Measurements from ENCODE around the gene RNF114. TPM values are rescaled to one million over a fixed set of nuclear protein-coding genes. Genes with fewer than 3 reads are reported as not detected.

The RNF114 gene
- total and polyA plus RNA-seq, 4 donors = 30.9 to 87.9 (median 40.9) TPM

DNA sequence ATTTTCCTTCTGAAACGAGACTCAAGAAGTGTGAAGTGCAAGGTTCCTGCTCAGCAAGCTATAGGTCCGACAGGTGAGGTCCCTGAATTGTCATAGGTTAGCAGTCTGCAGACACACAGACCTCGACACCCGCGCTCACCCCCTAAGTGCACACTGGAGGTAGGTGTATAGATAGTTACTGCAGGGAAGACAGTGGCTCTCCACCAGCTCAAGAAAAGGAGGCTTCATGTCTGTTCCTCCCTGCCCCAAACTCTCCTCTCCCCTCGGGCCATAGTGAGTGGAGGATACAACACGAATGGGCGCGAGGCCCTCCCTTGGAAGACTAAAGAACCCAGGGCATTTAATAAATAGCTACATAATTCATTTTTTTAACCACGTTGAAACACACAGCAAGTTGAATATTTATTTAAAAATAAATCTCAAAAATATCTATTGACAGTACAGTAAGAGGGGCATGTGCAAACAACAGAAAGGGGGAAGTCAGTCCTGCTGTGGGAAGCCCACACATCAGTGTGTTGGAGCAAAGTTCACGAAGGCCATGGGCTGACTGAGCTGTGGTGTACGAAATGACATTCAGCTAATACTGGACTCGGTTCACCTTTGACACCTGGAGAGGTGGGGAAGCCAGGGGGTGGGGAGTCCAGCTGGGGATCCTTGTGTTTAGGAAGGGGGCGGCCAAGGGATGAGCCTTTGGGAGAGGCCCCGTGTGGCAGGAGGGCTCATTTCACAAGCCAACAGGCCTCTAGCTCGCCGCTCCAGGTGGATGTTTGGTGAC lies 31.6 kb upstream of the RNF114 start:
- H3K27me3 ChIP-seq (ENCODE audit: control insufficient read depth in 4 of 4, insufficient read depth in 4 of 4, low read length in 3 of 4) = no peaks in the 10 kb centered on the region
- no peaks in the 10 kb centered on the region for H3K9me3 ChIP-seq (ENCODE audit: control insufficient read depth in 4 of 4, low read length in 3 of 4)
- H3K4me3 ChIP-seq (ENCODE audit: low read depth in 1 of 3, low read length in 3 of 3) = no peak overlapping the region
- peaks cover 3 to 16% (median 12%) of the 10 kb centered on the region in 4 donors for H3K4me1 ChIP-seq (ENCODE audit: control insufficient read depth in 4 of 4, insufficient read depth in 4 of 4, low read length in 3 of 4)
- no peak for DNase-seq (ENCODE audit: low spot score)
- H3K36me3 ChIP-seq (ENCODE audit: control insufficient read depth in 4 of 4, insufficient read depth in 3 of 4, low read depth in 1 of 4, low read length in 3 of 4) = peaks cover 5 to 38% (median 11%) of the 10 kb centered on the region in 4 donors
- 90% methylated on average over 17 of the region's 17 CpGs for WGBS
- H3K9ac ChIP-seq (ENCODE audit: low read depth in 1 of 2, low read length in 2 of 2) = no peak overlapping the region
- TF ChIP-seq SP1 (IDR thresholded peaks at IDR 0.05) (no peak), RXRA (IDR thresholded peaks at IDR 0.05) (no peak), YY1 (IDR thresholded peaks at IDR 0.05) (no peak), JUND (IDR thresholded peaks at IDR 0.05) (no peak), FOXA1 (IDR thresholded peaks at IDR 0.05) (no peak)
- TF ChIP-seq, protein P1, sequence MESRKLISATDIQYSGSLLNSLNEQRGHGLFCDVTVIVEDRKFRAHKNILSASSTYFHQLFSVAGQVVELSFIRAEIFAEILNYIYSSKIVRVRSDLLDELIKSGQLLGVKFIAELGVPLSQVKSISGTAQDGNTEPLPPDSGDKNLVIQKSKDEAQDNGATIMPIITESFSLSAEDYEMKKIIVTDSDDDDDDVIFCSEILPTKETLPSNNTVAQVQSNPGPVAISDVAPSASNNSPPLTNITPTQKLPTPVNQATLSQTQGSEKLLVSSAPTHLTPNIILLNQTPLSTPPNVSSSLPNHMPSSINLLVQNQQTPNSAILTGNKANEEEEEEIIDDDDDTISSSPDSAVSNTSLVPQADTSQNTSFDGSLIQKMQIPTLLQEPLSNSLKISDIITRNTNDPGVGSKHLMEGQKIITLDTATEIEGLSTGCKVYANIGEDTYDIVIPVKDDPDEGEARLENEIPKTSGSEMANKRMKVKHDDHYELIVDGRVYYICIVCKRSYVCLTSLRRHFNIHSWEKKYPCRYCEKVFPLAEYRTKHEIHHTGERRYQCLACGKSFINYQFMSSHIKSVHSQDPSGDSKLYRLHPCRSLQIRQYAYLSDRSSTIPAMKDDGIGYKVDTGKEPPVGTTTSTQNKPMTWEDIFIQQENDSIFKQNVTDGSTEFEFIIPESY (IDR thresholded peaks at IDR 0.05) = no peak
- TF ChIP-seq, protein P2, sequence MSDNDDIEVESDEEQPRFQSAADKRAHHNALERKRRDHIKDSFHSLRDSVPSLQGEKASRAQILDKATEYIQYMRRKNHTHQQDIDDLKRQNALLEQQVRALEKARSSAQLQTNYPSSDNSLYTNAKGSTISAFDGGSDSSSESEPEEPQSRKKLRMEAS (IDR thresholded peaks at IDR 0.05) = no peak
- TF ChIP-seq, protein P3, sequence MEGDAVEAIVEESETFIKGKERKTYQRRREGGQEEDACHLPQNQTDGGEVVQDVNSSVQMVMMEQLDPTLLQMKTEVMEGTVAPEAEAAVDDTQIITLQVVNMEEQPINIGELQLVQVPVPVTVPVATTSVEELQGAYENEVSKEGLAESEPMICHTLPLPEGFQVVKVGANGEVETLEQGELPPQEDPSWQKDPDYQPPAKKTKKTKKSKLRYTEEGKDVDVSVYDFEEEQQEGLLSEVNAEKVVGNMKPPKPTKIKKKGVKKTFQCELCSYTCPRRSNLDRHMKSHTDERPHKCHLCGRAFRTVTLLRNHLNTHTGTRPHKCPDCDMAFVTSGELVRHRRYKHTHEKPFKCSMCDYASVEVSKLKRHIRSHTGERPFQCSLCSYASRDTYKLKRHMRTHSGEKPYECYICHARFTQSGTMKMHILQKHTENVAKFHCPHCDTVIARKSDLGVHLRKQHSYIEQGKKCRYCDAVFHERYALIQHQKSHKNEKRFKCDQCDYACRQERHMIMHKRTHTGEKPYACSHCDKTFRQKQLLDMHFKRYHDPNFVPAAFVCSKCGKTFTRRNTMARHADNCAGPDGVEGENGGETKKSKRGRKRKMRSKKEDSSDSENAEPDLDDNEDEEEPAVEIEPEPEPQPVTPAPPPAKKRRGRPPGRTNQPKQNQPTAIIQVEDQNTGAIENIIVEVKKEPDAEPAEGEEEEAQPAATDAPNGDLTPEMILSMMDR (IDR thresholded peaks at IDR 0.05; ENCODE audit: low read depth, low read length, missing input control) = no peak
- no peak overlapping the region for H3K27ac ChIP-seq (ENCODE audit: low read depth in 1 of 2, low read length in 2 of 2)

DNA sequence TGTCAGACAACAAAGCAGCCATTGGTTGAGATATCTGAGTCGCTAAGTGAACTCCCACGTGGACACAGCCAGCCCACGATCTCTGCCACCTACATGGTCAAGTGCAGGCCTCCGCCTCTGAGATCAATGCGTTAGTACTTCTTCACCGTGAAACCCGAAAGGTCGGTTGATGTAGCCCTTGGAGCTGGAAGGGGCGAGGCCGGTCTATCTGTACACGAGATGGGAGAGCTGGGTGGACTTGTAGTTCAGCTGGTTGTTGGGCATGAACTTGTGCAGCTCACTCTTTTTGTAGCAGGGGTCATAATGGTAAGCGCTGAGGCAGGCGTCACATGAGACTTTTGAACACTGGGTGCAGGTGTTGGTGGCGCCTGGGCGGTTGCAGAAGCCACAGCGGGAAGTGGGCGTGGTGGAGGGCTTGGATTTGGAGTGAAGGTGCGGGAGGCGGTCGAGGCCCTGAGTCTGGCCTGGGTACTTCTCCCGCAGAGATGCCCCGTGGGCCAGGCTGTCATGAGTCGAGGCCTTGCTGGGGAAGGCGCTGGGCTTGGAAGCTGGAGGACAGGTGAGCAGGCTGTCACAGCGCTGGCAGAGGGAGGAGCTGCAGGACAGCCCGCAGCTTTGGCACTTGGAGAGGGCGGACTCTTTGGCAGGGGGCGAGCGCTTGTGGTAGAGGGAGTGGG lies 30.6 kb upstream of the RNF114 start:
- peaks cover 5 to 38% (median 11%) of the 10 kb centered on the region in 4 donors for H3K36me3 ChIP-seq (ENCODE audit: control insufficient read depth in 4 of 4, insufficient read depth in 3 of 4, low read depth in 1 of 4, low read length in 3 of 4)
- DNase-seq (ENCODE audit: low spot score) = no peak
- no peak overlapping the region for H3K27ac ChIP-seq (ENCODE audit: low read depth in 1 of 2, low read length in 2 of 2)
- 95% methylated on average over 29 of the region's 29 CpGs for WGBS
- H3K9me3 ChIP-seq (ENCODE audit: control insufficient read depth in 4 of 4, low read length in 3 of 4) = no peaks in the 10 kb centered on the region
- H3K27me3 ChIP-seq (ENCODE audit: control insufficient read depth in 4 of 4, insufficient read depth in 4 of 4, low read length in 3 of 4) = no peaks in the 10 kb centered on the region
- TF ChIP-seq FOXA2 (IDR thresholded peaks at IDR 0.05) (no peak), RAD21 (IDR thresholded peaks at IDR 0.05) (no peak), JUND (IDR thresholded peaks at IDR 0.05) (no peak), RXRA (IDR thresholded peaks at IDR 0.05) (no peak), SP1 (IDR thresholded peaks at IDR 0.05) (no peak), YY1 (IDR thresholded peaks at IDR 0.05) (no peak), FOXA1 (IDR thresholded peaks at IDR 0.05) (no peak), NR2F2 (IDR thresholded peaks at IDR 0.05) (no peak), HNF4A (conservative IDR thresholded peaks at IDR 0.05) (no peak)
- TF ChIP-seq, protein P4, sequence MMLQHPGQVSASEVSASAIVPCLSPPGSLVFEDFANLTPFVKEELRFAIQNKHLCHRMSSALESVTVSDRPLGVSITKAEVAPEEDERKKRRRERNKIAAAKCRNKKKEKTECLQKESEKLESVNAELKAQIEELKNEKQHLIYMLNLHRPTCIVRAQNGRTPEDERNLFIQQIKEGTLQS (IDR thresholded peaks at IDR 0.05) = no peak
- TF ChIP-seq, protein P5, sequence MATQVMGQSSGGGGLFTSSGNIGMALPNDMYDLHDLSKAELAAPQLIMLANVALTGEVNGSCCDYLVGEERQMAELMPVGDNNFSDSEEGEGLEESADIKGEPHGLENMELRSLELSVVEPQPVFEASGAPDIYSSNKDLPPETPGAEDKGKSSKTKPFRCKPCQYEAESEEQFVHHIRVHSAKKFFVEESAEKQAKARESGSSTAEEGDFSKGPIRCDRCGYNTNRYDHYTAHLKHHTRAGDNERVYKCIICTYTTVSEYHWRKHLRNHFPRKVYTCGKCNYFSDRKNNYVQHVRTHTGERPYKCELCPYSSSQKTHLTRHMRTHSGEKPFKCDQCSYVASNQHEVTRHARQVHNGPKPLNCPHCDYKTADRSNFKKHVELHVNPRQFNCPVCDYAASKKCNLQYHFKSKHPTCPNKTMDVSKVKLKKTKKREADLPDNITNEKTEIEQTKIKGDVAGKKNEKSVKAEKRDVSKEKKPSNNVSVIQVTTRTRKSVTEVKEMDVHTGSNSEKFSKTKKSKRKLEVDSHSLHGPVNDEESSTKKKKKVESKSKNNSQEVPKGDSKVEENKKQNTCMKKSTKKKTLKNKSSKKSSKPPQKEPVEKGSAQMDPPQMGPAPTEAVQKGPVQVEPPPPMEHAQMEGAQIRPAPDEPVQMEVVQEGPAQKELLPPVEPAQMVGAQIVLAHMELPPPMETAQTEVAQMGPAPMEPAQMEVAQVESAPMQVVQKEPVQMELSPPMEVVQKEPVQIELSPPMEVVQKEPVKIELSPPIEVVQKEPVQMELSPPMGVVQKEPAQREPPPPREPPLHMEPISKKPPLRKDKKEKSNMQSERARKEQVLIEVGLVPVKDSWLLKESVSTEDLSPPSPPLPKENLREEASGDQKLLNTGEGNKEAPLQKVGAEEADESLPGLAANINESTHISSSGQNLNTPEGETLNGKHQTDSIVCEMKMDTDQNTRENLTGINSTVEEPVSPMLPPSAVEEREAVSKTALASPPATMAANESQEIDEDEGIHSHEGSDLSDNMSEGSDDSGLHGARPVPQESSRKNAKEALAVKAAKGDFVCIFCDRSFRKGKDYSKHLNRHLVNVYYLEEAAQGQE (IDR thresholded peaks at IDR 0.05) = no peak
- no peak overlapping the region for H3K4me3 ChIP-seq (ENCODE audit: low read depth in 1 of 3, low read length in 3 of 3)
- H3K4me1 ChIP-seq (ENCODE audit: control insufficient read depth in 4 of 4, insufficient read depth in 4 of 4, low read length in 3 of 4) = peaks cover 0 to 19% (median 15%) of the 10 kb centered on the region in 4 donors
- H3K9ac ChIP-seq (ENCODE audit: low read depth in 1 of 2, low read length in 2 of 2) = no peak overlapping the region
